Ascending aorta (tissue), 2 donors: ENCODE data around the gene CEACAM19. TPM values are rescaled to one million over a fixed set of nuclear protein-coding genes. Genes with fewer than 3 reads are reported as not detected.
A peak's percentile ranks its signal among the peaks of the same experiment; 100 is the strongest.

Experiments
- DNase-seq, 2 donors: peaks; one replicate each; pipeline ENCODE4 v3.0.0-alpha.2; 2019; ENCODE audit warnings: low spot score in 2 of 2
- H3K27ac ChIP-seq, 2 donors: fragments of 200-600 bp; sonication (generic); one replicate each; pipeline ENCODE4 v1.5.1; 2016 to 2017; ENCODE audit warnings: mild to moderate bottlenecking in 1 of 2
- H3K27me3 ChIP-seq: fragments of 200-600 bp; sonication (generic); one replicate; pipeline ENCODE4 v1.5.1; 2017
- H3K36me3 ChIP-seq, 2 donors: fragments of 200-600 bp; sonication (generic); one replicate each; pipeline ENCODE4 v1.5.1; 2016
- H3K4me1 ChIP-seq, 2 donors: fragments of 200-600 bp; sonication (generic); one replicate each; pipeline ENCODE4 v1.5.1; 2016 to 2017; ENCODE audit warnings: mild to moderate bottlenecking in 1 of 2
- H3K4me3 ChIP-seq, 2 donors: fragments of 200-600 bp; sonication (generic); one replicate each; pipeline ENCODE4 v1.5.1; 2016 to 2017; ENCODE audit warnings: mild to moderate bottlenecking in 1 of 2
- H3K9me3 ChIP-seq, 2 donors: fragments of 200-600 bp; sonication (generic); one replicate each; pipeline ENCODE4 v1.5.1; 2016
- CTCF ChIP-seq, 3 experiments: fragments of 200-600 bp in 2 of 3; fragments of 450-650 bp in 1 of 3; sonication (generic) in 2 of 3; IDR thresholded peaks; one replicate each; pipeline ENCODE4 v1.5.1; 2016 to 2019; ENCODE audit warnings: antibody characterized with exemption in 3 of 3, mild to moderate bottlenecking in 1 of 3, moderate library complexity in 1 of 3
- intact Hi-C: fragments of 100-400 bp; cut with DNase I; formaldehyde crosslinking; loops from one replicate; pipeline ENCODE4 v1.15.1; 2023
- total RNA-seq: library from RNA; depleted of rRNA; stranded (reverse); fragments of >200 nt; gene quantifications from one replicate; pipeline ENCODE4 v1.1.0, GENCODE V29; 2016

Gene CEACAM19
- total RNA-seq, 1 donor from 2014 or later, result 6.3 TPM

DNA sequence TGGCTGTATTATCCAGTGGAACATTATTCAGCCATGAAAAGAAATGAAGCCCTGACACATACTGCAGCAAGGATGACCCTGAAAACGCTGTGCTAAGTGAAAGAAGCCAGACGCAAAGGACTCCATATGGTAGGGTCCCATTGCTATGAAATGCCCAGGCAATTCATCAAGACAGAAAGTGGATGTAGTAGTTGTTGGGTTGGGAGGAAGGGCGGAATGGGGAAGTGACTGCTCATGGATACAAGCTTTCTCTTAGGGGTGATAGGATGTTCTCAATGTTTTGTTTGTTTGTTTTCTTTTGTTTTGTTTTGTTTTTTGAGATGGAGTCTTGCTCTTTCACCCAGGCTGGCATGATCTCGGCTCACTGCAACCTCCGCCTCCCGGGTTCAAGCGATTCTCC, 16.6 kb downstream of the CEACAM19 start:
- Histone ChIP-seq H3K4me1 (peaks cover 0 to 12% of the 10 kb centered on the region in 2 donors), H3K9me3 (no peaks in the 10 kb centered on the region), H3K36me3 (no peaks in the 10 kb centered on the region), H3K27me3 (no peaks in the 10 kb centered on the region), H3K4me3 (no peak overlapping the region), H3K27ac (no peak overlapping the region)
- TF ChIP-seq CTCF (IDR thresholded peaks at IDR 0.05), result no peak
- DNase-seq, result no peak
- intact Hi-C loops, result loop anchor here (2.0 kb wide), 1 partner anchor 37 kb away; no protein-coding TSS in a partner anchor

DNA sequence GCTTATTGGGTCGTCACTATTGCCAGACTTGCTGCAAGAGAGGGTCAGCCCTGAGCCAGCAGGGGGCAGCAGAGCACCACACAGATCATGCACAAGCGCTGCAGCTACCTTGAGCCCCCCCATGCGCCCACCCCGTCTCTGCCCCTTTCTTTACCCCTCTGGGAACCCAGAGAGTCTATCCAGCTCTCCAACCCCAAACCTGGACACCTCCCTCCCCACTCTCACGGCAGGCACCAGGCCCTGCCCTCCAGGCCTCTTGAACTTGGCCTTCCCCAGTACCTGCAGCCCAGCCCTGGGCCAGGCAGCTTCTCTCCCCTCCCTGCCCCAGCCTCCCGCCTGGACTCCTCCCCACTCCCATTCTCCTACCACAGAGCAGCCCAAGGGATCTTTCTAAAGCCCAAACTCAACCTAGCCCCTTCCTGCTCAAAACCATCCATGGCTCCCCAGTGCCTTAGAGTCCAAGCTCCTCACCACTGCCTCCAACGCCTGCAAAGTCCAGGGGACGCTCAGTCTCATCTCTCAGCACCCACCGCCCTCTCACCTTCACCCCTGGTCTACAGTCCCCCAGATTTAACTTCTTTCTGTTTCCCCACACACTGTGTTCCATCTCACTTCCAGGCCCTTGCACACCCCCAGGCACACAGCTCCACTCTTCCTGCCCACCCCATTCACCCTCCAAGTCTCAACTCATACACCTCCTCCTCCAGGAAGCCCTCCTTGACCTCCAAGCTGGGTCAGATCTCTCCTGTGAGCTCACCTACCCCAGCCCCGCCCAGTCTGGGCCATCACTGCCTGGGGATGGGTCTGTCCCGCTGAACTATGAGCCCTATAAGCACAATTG, 18.2 kb downstream of the CEACAM19 start:
- intact Hi-C loops, result loop anchor here (1.0 to 5.0 kb wide), 4 partner anchors 29 to 81 kb away; no protein-coding TSS in a partner anchor
- H3K36me3 ChIP-seq, result no peaks in the 10 kb centered on the region
- DNase-seq, result peak in 1 of 2 donors; percentile 80
- peaks cover 0 to 12% of the 10 kb centered on the region in 2 donors for H3K4me1 ChIP-seq
- H3K4me3 ChIP-seq, result no peak overlapping the region
- peak; percentile 91 to 95 (median 91) for TF ChIP-seq CTCF (IDR thresholded peaks at IDR 0.05)
- no peaks in the 10 kb centered on the region for H3K27me3 ChIP-seq
- no peaks in the 10 kb centered on the region for H3K9me3 ChIP-seq
- no peak overlapping the region for H3K27ac ChIP-seq

- H3K36me3 ChIP-seq, result no peaks in the 10 kb centered on the region
- peaks cover 0 to 12% of the 10 kb centered on the region in 2 donors for H3K4me1 ChIP-seq
- H3K27me3 ChIP-seq, result no peaks in the 10 kb centered on the region
- no peak overlapping the region for H3K27ac ChIP-seq
- no peaks in the 10 kb centered on the region for H3K9me3 ChIP-seq
- no peak for DNase-seq
- no peak for TF ChIP-seq CTCF (IDR thresholded peaks at IDR 0.05)
- intact Hi-C loops, result loop anchor here (5.0 kb wide), 1 partner anchor 67 kb away; no protein-coding TSS in a partner anchor
- H3K4me3 ChIP-seq, result no peak overlapping the region
Measured at GRCh38 chr19:44690131-44690440, 18.8 kb downstream of the CEACAM19 start.

DNA sequence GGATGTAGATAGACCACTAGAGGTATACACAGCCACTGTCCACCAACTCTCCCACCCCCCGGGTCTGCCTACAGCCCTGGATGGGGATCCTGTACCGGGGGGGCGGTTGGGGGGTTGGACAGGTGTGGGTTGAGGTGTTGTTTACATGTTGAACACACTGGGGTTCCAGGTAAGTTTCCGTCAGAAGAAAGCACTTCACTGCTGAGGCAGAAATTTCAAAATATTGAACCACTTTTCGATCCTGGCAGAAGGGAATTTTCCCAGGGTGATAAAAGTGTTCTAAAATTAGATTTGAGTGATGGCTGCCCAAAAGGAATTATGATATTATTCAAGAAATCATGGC, 21.1 kb downstream of the CEACAM19 start:
- DNase-seq, result no peak
- TF ChIP-seq CTCF (IDR thresholded peaks at IDR 0.05), result no peak
- Histone ChIP-seq H3K9me3 (no peaks in the 10 kb centered on the region), H3K4me1 (peaks cover 0 to 12% of the 10 kb centered on the region in 2 donors), H3K36me3 (no peaks in the 10 kb centered on the region), H3K27me3 (no peaks in the 10 kb centered on the region), H3K27ac (peak overlapping the region in 1 of 2 donors; percentile 66), H3K4me3 (peak overlapping the region in 1 of 2 donors; percentile 17)
- intact Hi-C loops, result loop anchor here (5.0 kb wide), 1 partner anchor 65 kb away; no protein-coding TSS in a partner anchor

DNA sequence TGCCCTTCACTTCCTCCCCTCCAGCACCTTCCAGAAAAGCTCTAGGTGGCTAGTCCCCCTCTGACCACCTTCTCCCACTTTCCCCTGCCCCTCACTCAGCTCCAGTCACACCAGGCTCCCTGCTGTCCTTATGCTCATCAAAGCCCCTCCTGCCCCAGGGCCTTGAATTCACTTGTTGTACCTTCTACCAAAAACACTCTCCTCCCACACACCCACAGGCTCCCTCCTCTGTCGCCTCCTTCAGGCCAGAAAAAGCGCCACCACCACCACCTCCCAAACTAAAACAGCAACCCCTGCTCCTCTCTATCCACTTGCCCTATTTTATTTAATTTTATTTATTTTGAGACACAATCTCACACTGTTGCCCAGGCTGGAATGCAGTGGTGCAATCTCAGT, 22.9 kb downstream of the CEACAM19 start:
- no peak overlapping the region for H3K4me3 ChIP-seq
- peaks cover 0 to 10% of the 10 kb centered on the region in 2 donors for H3K4me1 ChIP-seq
- no peak overlapping the region for H3K27ac ChIP-seq
- intact Hi-C loops, result loop anchor here (5.0 kb wide), 1 partner anchor 63 kb away; no protein-coding TSS in a partner anchor
- TF ChIP-seq CTCF (IDR thresholded peaks at IDR 0.05), result no peak
- H3K27me3 ChIP-seq, result no peaks in the 10 kb centered on the region
- H3K9me3 ChIP-seq, result no peaks in the 10 kb centered on the region
- no peak for DNase-seq
- no peaks in the 10 kb centered on the region for H3K36me3 ChIP-seq
